Heart left ventricle (tissue), 13 donors: Measurements from ENCODE around the gene SGCE.

ENCODE experiments used
- POLR2A ChIP-seq, 2 donors: fragments of 450-650 bp; IDR thresholded peaks; one replicate each; pipeline ENCODE4 v1.6.1; 2017; ENCODE audit warnings: antibody characterized with exemption in 2 of 2, mild to moderate bottlenecking in 2 of 2, moderate library complexity in 2 of 2
- TF ChIP-seq, protein P1 (sequence below), 12 donors: fragments of 200-600 bp; sonication (generic) in 4 of 12; IDR thresholded peaks; one replicate each; pipeline versions ENCODE4 v1.5.0 to v1.8.0; 2018 to 2022; ENCODE audit warnings: antibody characterized with exemption in 12 of 12, mild to moderate bottlenecking in 5 of 12
- donor health status: ischemic (EF 13 %, LVEDD 7.1; RV severe dilation, severe dysfunction).
- donor health status: DM: no; HTN: yes; CAD: no.
- donor health status: DM: no; HTN: no; CAD: no.
- donor health status: ischemic (EF 25% LVEDD 6.9; RV normal size, moderate dysfunction).
- donor health status: ischemic (EF 25% LVEDD 5.7; RV mildly dilated, moderate dysfunction).
- donor health status: ischemic (EF 35%, LVEDD 5.7; RV mildly dilated, moderate dysfunction).
- donor health status: nonischemic (EF 11% LVEDD 7.7; RV severe dilation, severe dysfunction).
- donor health status: DM: yes; HTN: yes; CAD: no.
- donor health status: PGD.
- donor health status: ischemic (EF 29% LVEDD 5.4; RV normal size, mild dysfunction).
- donor health status: nonischemic (EF 23%, LVEDD 6.1; RV moderate dilation, normal function).

DNA sequence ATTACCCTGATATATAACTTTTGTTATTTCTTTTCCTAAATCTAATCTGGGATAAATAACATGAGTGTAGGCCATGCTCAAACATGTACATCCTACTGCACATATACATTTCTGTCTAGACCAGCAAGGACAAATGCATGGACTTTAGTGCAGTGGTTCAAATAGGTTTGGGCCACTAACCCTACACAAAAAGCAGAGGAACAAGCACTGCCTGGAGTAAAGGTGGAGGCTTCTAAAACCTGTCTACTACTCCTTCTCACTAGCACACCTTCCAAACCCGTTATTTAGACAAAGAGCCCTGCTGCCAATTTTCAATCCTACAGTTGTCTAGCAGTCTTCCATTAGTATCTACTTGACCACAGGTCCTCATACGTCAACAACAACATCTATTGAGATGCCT, 34.8 kb downstream of the SGCE start:
- TF ChIP-seq, protein P1, sequence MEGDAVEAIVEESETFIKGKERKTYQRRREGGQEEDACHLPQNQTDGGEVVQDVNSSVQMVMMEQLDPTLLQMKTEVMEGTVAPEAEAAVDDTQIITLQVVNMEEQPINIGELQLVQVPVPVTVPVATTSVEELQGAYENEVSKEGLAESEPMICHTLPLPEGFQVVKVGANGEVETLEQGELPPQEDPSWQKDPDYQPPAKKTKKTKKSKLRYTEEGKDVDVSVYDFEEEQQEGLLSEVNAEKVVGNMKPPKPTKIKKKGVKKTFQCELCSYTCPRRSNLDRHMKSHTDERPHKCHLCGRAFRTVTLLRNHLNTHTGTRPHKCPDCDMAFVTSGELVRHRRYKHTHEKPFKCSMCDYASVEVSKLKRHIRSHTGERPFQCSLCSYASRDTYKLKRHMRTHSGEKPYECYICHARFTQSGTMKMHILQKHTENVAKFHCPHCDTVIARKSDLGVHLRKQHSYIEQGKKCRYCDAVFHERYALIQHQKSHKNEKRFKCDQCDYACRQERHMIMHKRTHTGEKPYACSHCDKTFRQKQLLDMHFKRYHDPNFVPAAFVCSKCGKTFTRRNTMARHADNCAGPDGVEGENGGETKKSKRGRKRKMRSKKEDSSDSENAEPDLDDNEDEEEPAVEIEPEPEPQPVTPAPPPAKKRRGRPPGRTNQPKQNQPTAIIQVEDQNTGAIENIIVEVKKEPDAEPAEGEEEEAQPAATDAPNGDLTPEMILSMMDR (IDR thresholded peaks at IDR 0.05), result no peak
- TF ChIP-seq POLR2A (IDR thresholded peaks at IDR 0.05), result no peak
